ACHN (cell line): ENCODE measurements around the gene MTG2.

ENCODE experiments used
- DNase-seq: peaks from one replicate; pipeline ENCODE4 v3.0.0-alpha.2; 2015
- in situ Hi-C: cut with HindIII; loops from 2 replicates; pipeline ENCODE4 v1.10.0; 2017; ENCODE audit warnings: low sequenced_read_pairs, low pct_ligation_motif_present, low pct_unique_long_range_greater_than_20kb

The MTG2 gene

GRCh38 chr20:62252342-62252966 lies 69.6 kb downstream of the MTG2 start:
- DNase-seq, result peak; percentile 30
- in situ Hi-C loops, result no loop called here
